GM18498 (cell line): ENCODE measurements around the gene RNGTT.

ENCODE experiments used
- ATAC-seq: cut with Tn5 transposase; IDR thresholded peaks from one replicate; pipeline ENCODE4 v1.9.1; 2021; ENCODE audit warnings: mild to moderate bottlenecking, moderate library complexity; ENCODE audit not compliant: unreplicated experiment

Gene RNGTT

GRCh38 chr6:88566746-88567534, 396.5 kb downstream of the RNGTT start:
- ATAC-seq = peak; percentile 57

DNA sequence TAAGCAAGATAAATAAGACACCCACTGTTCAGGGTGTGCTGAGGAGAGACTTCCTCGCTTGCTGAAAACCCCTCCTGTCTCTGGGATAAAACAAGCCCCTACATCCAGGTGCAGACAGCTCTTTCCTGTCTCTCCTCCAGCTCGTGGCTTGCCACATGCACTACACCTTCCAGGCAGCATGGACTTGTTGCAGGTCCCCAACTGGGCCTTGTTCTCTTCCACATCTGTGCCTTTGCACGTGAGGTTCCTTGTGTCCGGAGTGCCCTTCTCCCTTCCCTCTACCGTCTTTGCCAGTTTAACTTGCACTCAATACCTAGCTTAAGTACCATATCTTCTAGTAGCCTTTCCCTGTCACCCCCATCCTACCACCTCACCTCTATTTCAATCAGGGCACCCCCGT, 397.6 kb downstream of the RNGTT start:
- no peak for ATAC-seq

DNA sequence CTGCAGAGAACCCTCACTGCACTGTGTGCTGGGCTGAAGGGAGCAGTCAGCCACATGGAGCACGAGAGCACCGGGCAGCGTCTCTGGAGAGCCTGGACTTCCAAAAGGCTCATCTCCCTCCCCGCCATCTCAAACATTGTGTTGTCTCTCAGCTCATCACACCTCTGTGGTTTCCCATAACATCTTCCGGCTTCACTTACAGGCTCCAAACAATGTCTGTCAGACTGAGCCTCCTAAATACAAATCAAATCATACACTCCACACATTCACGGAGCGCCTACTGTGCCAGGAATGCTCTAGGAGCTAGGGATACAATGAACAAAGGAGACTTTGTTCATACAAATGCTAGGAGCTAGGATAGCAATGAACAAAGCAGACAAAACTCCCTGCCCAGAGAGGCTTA, 398.0 kb downstream of the RNGTT start:
- no peak for ATAC-seq

DNA sequence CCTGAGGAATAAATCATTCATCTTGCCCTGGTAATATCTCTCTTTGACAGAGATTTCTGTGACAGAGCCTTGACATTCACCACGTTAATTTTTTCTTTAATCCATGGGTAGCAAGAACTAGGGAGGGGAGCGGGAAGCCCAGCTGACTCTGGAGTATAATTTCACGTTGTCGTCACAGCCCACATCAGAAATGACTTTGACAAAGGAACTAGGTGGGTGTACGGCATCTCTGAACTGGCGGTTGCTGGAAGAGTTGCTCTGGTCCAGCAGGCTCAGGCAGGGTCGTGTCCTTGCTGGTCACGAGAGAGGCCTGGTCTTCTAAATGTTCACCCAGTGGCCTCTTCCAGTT, 400.2 kb downstream of the RNGTT start:
- no peak for ATAC-seq

GRCh38 chr6:88562353-88563276, 400.8 kb downstream of the RNGTT start:
- ATAC-seq = no peak

DNA sequence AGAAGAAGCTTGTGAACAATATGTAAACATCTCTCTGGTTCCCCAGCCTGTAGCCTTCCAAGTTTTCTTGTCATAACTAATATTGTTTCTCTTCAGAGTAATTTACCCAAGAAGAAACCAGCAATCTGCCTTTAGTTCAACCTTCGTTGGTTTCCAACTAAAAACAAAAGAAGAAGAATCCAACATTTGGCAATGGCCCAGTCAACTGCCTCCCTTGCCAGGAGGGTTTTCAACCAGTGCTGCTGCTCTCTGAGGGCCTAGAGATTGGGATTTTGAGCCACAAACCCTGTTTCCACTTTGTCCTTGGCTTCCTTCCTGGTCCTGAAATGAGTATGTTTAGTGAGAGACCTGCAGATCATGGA, 401.5 kb downstream of the RNGTT start:
- ATAC-seq = no peak

DNA sequence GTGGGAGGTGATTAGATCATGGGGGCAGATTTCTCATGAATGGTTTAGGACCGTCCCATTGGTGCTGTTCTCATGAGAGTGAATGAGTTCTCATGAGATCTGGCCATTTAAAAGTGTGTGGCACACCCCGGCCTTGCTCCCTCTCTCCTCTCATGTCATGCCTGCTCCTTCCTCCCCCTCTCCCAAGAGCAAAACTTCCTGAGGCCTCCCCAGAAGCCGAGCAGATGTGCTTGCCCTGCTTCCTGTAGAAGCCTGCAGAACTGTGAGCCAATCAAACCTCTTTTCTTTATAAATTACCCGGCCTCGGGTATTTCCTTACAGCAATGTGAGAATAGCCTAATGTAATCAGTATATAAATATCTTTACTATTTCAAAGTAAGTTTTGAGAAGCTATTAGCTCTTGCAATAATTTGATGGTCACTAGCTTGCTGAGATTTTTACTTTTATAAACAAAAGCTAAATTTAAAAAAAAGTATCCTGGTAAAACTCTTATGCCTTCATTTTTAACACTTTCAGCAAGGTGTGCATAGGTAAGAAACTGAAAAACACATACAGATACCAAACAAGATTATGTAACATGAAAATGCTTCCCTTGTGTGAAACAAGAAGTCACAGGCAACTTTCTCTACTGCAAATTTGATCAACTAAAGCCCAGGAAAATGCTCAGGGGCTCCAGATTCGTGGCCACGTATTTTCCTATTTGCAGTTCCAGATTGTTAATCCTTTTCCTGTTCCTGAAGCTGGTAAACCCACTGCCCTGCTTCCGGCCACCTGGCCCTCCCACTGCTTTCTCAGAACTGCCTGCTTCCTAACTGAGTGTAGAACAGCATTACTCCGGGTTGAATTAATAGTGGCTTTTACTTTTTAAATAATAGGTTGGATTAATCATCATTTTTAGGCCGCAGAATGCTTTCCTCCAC, 402.1 kb downstream of the RNGTT start:
- no peak for ATAC-seq
